DMS53 treated with DMSO at 0.1 percent for 48 hours (cell line): ENCODE measurements around the gene ZNF831.

Experiments
- DNase-seq: peaks from one replicate; lab custom pipeline; 2025; ENCODE audit not compliant: unreplicated experiment; lab: John Stamatoyannopoulos, UW

The ZNF831 gene

GRCh38 chr20:59246691-59247400, 83.2 kb downstream of the ZNF831 start:
- no peak for DNase-seq

- no peak for DNase-seq
These were observed 84.4 kb downstream of the ZNF831 start for GRCh38 chr20:59247731-59248684.

- no peak for DNase-seq
These were observed 86.7 kb downstream of the ZNF831 start for GRCh38 chr20:59250293-59250692.

GRCh38 chr20:59253325-59253724, 89.7 kb downstream of the ZNF831 start:
- no peak for DNase-seq

GRCh38 chr20:59253779-59254319, 90.2 kb downstream of the ZNF831 start:
- no peak for DNase-seq

GRCh38 chr20:59255256-59255655, 91.6 kb downstream of the ZNF831 start:
- no peak for DNase-seq

GRCh38 chr20:59258221-59258621, 94.6 kb downstream of the ZNF831 start:
- DNase-seq, result no peak

- DNase-seq, result no peak
These were observed 96.3 kb downstream of the ZNF831 start for GRCh38 chr20:59259946-59260345.

GRCh38 chr20:59265298-59265697, 101.7 kb downstream of the ZNF831 start:
- no peak for DNase-seq

GRCh38 chr20:59268870-59269269, 105.2 kb downstream of the ZNF831 start:
- no peak for DNase-seq

- DNase-seq, result no peak
These were observed 105.9 kb downstream of the ZNF831 start for GRCh38 chr20:59269411-59270025.

GRCh38 chr20:59270380-59270779, 106.8 kb downstream of the ZNF831 start:
- no peak for DNase-seq

GRCh38 chr20:59273739-59274357, 110.2 kb downstream of the ZNF831 start:
- DNase-seq, result no peak

GRCh38 chr20:59276938-59277337, 113.3 kb downstream of the ZNF831 start:
- DNase-seq, result no peak

- DNase-seq, result no peak
These were observed 120.8 kb downstream of the ZNF831 start for GRCh38 chr20:59284470-59284869.

- DNase-seq, result no peak
These were observed 126.4 kb downstream of the ZNF831 start for GRCh38 chr20:59289994-59290393.

- no peak for DNase-seq
These were observed 128.2 kb downstream of the ZNF831 start for GRCh38 chr20:59291740-59292383.

GRCh38 chr20:59295531-59295930, 131.9 kb downstream of the ZNF831 start:
- DNase-seq, result no peak

GRCh38 chr20:59297686-59298085, 134.1 kb downstream of the ZNF831 start:
- no peak for DNase-seq

- DNase-seq, result no peak
These were observed 136.3 kb downstream of the ZNF831 start for GRCh38 chr20:59299945-59300332.
